OCI-LY1 (cell line): ENCODE data around the gene SYT1.

Experiments used
- H2AFZ ChIP-seq: fragments of 200-600 bp; sonication (generic), shearing (Covaris generic); 2 replicates; pipeline ENCODE4 v1.6.0; 2014; ENCODE audit warnings: antibody characterized with exemption, mild to moderate bottlenecking, low read length
- H3F3A ChIP-seq: fragments of 200-600 bp; sonication (generic), shearing (Covaris generic); 2 replicates; pipeline ENCODE4 v1.6.0; 2014; ENCODE audit warnings: mild to moderate bottlenecking, antibody characterized with exemption, low read length, moderate library complexity; ENCODE audit not compliant: insufficient read depth
- H3K27ac ChIP-seq: fragments of 200-600 bp; sonication (generic); 2 replicates; pipeline ENCODE4 v1.5.1; 2014; ENCODE audit warnings: low read length, mixed run types, mild to moderate bottlenecking, low read depth; ENCODE audit not compliant: poor library complexity, severe bottlenecking
- H3K27me3 ChIP-seq: fragments of 200-600 bp; sonication (generic); 2 replicates; pipeline ENCODE4 v1.6.0; 2014; ENCODE audit warnings: antibody characterized with exemption, mild to moderate bottlenecking, low read length, moderate library complexity; ENCODE audit not compliant: insufficient read depth
- H3K36me3 ChIP-seq: fragments of 200-600 bp; sonication (generic); 2 replicates; pipeline ENCODE4 v1.6.1; 2014; ENCODE audit warnings: mild to moderate bottlenecking, antibody characterized with exemption, low read length, moderate library complexity, mixed read lengths; ENCODE audit not compliant: insufficient read depth
- H3K4me1 ChIP-seq: fragments of 200-600 bp; sonication (generic); 2 replicates; pipeline ENCODE4 v1.5.1; 2014; ENCODE audit warnings: mild to moderate bottlenecking, low read length, moderate library complexity; ENCODE audit not compliant: insufficient read depth, severe bottlenecking
- H3K4me2 ChIP-seq: fragments of 200-600 bp; sonication (generic), shearing (Covaris generic); 2 replicates; pipeline ENCODE4 v1.6.1; 2014; ENCODE audit warnings: low read length
- H3K4me3 ChIP-seq: fragments of 200-600 bp; sonication (generic); 2 replicates; pipeline ENCODE4 v1.5.1; 2014; ENCODE audit warnings: low read length, low read depth, mild to moderate bottlenecking, mixed read lengths; ENCODE audit not compliant: poor library complexity, severe bottlenecking
- H3K79me2 ChIP-seq: fragments of 200-600 bp; shearing (Covaris generic); 2 replicates; pipeline ENCODE4 v1.6.1; 2016; ENCODE audit warnings: mixed run types, low read length, mixed read lengths; ENCODE audit not compliant: insufficient read depth
- H3K9ac ChIP-seq: fragments of 200-600 bp; sonication (generic), shearing (Covaris generic); 2 replicates; pipeline ENCODE4 v1.6.1; 2014; ENCODE audit warnings: mild to moderate bottlenecking, low read length, mixed read lengths
- H3K9me2 ChIP-seq: fragments of 200-600 bp; sonication (generic), shearing (Covaris generic); 2 replicates; pipeline ENCODE4 v1.6.1; 2014; ENCODE audit warnings: low read depth, mild to moderate bottlenecking, low read length, mixed read lengths
- H3K9me3 ChIP-seq: fragments of 200-600 bp; shearing (Covaris generic); 2 replicates; pipeline ENCODE4 v1.6.1; 2014; ENCODE audit warnings: low read length, mixed read lengths
- H4K20me1 ChIP-seq: fragments of 200-600 bp; sonication (generic), shearing (Covaris generic); 2 replicates; pipeline ENCODE4 v1.6.0; 2016; ENCODE audit warnings: mild to moderate bottlenecking, low read length; ENCODE audit not compliant: insufficient read depth
- CTCF ChIP-seq: fragments of 200-600 bp; sonication (generic), shearing (Covaris generic); IDR thresholded peaks from 2 replicates; pipeline ENCODE4 v1.5.1; 2017; ENCODE audit warnings: mild to moderate bottlenecking, antibody characterized with exemption, low read length, moderate library complexity, mixed read lengths
- EZH2 ChIP-seq: fragments of 200-600 bp; sonication (generic), shearing (Covaris generic); IDR thresholded peaks from 2 replicates; pipeline ENCODE4 v1.8.0; 2017; ENCODE audit warnings: borderline replicate concordance, mixed run types, mild to moderate bottlenecking, antibody characterized with exemption, low read length, moderate library complexity, mixed read lengths

Gene SYT1

DNA sequence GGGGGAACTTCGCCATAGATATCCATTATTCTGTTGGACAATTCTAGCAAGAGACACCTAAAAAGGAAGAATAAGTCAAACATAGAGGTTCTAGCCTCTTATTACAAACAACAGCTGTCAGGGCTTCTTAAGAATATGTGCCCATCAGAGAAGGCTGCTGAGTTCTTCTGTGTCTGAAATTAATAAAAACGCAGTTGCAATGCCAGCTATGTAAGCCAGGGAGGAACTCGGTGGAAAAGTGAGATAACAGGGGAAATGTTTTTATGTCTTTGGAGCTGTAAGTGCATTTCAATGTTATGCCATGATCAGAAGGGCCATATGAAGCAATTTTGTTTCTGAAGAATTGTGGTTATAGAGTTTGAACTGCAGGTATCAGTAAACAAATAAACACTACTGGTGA is 95.0 kb downstream of the SYT1 start:
- Histone ChIP-seq H3K4me2 (no peak overlapping the region), H3F3A (no peaks in the 10 kb centered on the region), H3K27ac (no peak overlapping the region), H4K20me1 (no peaks in the 10 kb centered on the region), H3K9me2 (no peaks in the 10 kb centered on the region), H3K9ac (no peak overlapping the region), H3K36me3 (no peaks in the 10 kb centered on the region), H3K79me2 (no peaks in the 10 kb centered on the region), H2AFZ (no peak overlapping the region), H3K4me1 (no peaks in the 10 kb centered on the region), H3K4me3 (no peak overlapping the region), H3K9me3 (no peaks in the 10 kb centered on the region), H3K27me3 (no peaks in the 10 kb centered on the region)
- no peak for TF ChIP-seq CTCF
- no peak for TF ChIP-seq EZH2

DNA sequence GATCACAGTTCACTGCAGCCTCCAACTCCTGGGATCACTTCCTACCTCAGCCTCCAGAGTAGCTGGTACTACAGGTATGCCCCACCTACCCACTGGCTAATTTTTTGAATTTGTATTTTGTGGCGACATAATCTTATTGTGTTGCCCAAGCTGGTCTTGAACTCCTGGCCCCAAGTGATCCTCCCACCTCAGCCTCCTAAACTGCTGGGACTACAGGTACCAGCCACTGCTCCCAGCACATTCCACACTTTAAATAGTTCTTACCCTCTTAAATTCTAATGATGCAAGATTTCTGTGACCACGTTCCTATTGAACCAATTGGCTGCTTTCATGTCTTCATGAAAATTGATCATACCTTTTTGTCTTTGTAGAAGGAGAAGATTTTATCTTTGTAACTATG is 96.6 kb downstream of the SYT1 start:
- no peaks in the 10 kb centered on the region for H3K9me2 ChIP-seq

GRCh38 chr12:78963439-78964227 is 99.1 kb downstream of the SYT1 start:
- Histone ChIP-seq H3K4me1 (no peaks in the 10 kb centered on the region), H3K9ac (no peak overlapping the region), H3K36me3 (no peaks in the 10 kb centered on the region), H3K9me2 (no peaks in the 10 kb centered on the region), H2AFZ (no peak overlapping the region), H4K20me1 (no peaks in the 10 kb centered on the region), H3K27me3 (no peaks in the 10 kb centered on the region), H3F3A (no peaks in the 10 kb centered on the region), H3K79me2 (no peaks in the 10 kb centered on the region), H3K4me2 (no peak overlapping the region), H3K9me3 (no peaks in the 10 kb centered on the region), H3K27ac (no peak overlapping the region), H3K4me3 (no peak overlapping the region)
- no peak for TF ChIP-seq CTCF
- TF ChIP-seq EZH2: no peak

More for the DNA sequence above, 96.6 kb downstream of the SYT1 start:
- no peaks in the 10 kb centered on the region for H3K9me3 ChIP-seq
- no peaks in the 10 kb centered on the region for H3K27me3 ChIP-seq
- H3K36me3 ChIP-seq: no peaks in the 10 kb centered on the region
- TF ChIP-seq CTCF: no peak
- no peak for TF ChIP-seq EZH2
- H4K20me1 ChIP-seq: no peaks in the 10 kb centered on the region
- no peak overlapping the region for H3K4me3 ChIP-seq
- H3K79me2 ChIP-seq: no peaks in the 10 kb centered on the region
- no peak overlapping the region for H3K27ac ChIP-seq
- H2AFZ ChIP-seq: no peak overlapping the region
- no peak overlapping the region for H3K4me2 ChIP-seq
- H3K4me1 ChIP-seq: no peaks in the 10 kb centered on the region
- H3K9ac ChIP-seq: no peak overlapping the region
- no peaks in the 10 kb centered on the region for H3F3A ChIP-seq
